B cell (primary cell): ENCODE results near the gene ALG1L2. TPM values are rescaled to one million over a fixed set of nuclear protein-coding genes. Genes with fewer than 3 reads are reported as not detected.
"Not testable (repeated sequence)": the region's sequence is repeated elsewhere in the genome, so short reads cannot be mapped to it uniquely, and the experiment has no call there.

Source experiments
- ATAC-seq: fragments of 200-7000 bp; cut with Tn5 transposase; one replicate; pipeline ENCODE4 v1.10.0; 2021; ENCODE audit warnings: low read depth, mild to moderate bottlenecking, moderate number of reproducible peaks, moderate library complexity
- CTCF ChIA-PET: fragments of 350-600 bp; sonication (Branson Sonifier 250); formaldehyde crosslinking; loops from one replicate; lab custom pipeline; 2021; ENCODE audit warnings: antibody characterized with exemption, inconsistent platforms; lab: Charles Lee
- POLR2A ChIA-PET: fragments of 350-600 bp; sonication (Branson Sonifier 250); formaldehyde crosslinking; loops from one replicate; lab custom pipeline; 2021; ENCODE audit warnings: antibody characterized with exemption; lab: Charles Lee
- DNase-seq: peaks from one replicate; pipeline ENCODE4 v3.0.0; 2013
- H2AFZ ChIP-seq: 2 replicates; pipeline ENCODE4 v1.6.1; 2012; ENCODE audit warnings: mild to moderate bottlenecking, low read depth, low read length; ENCODE audit not compliant: insufficient read depth, poor library complexity, severe bottlenecking
- H3K27ac ChIP-seq, 2 donors: 1 replicate in 1 of 2; 2 replicates in 1 of 2; pipeline ENCODE4 v1.5.1; 2012 to 2013; ENCODE audit warnings: low read length in 2 of 2, mild to moderate bottlenecking in 2 of 2, moderate library complexity in 1 of 2
- H3K27me3 ChIP-seq, 4 experiments: fragments of 200-600 bp in 1 of 4; sonication (generic) in 1 of 4; replicated peaks in 1 of 4; 1 replicate in 2 of 4; 2 replicates in 2 of 4; pipeline versions ENCODE4 v1.6.1 to v1.7.0; 2013 to 2016; ENCODE audit warnings: low read length in 3 of 4, mild to moderate bottlenecking in 2 of 4, mixed read lengths in 1 of 4, moderate library complexity in 1 of 4; ENCODE audit not compliant: insufficient read depth in 4 of 4, control insufficient read depth in 3 of 4; ENCODE audit errors: control extremely low read depth in 1 of 4
- H3K36me3 ChIP-seq, 2 experiments: replicated peaks in 1 of 2; 1 replicate in 1 of 2; 2 replicates in 1 of 2; pipeline versions ENCODE4 v1.6.1 to v1.7.1; 2013; ENCODE audit warnings: low read length in 1 of 2; ENCODE audit not compliant: insufficient read depth in 2 of 2, control insufficient read depth in 1 of 2; ENCODE audit errors: control extremely low read depth in 1 of 2, extremely low read depth in 1 of 2
- H3K4me1 ChIP-seq, 2 donors: fragments of 200-600 bp in 1 of 2; sonication (generic) in 1 of 2; 1 replicate in 1 of 2; 2 replicates in 1 of 2; pipeline versions ENCODE4 v1.5.1 to v1.6.1; 2013 to 2017; ENCODE audit warnings: low read length in 2 of 2; ENCODE audit not compliant: control insufficient read depth in 2 of 2, insufficient read depth in 2 of 2
- H3K4me2 ChIP-seq: replicated peaks from 2 replicates; pipeline ENCODE3; 2012; ENCODE audit warnings: mild to moderate bottlenecking, low read depth, low read length; ENCODE audit not compliant: poor library complexity, severe bottlenecking
- H3K4me3 ChIP-seq, 5 experiments: fragments of 200-600 bp in 1 of 5; sonication (generic) in 1 of 5; 1 replicate in 3 of 5; 2 replicates in 2 of 5; pipeline versions ENCODE4 v1.5.1 to v1.7.0; 2011 to 2016; ENCODE audit warnings: low read length in 4 of 5, mild to moderate bottlenecking in 4 of 5, low read depth in 2 of 5, control low read depth in 1 of 5, moderate library complexity in 1 of 5; ENCODE audit not compliant: insufficient read depth in 1 of 5; ENCODE audit errors: control extremely low read depth in 1 of 5, extremely low read depth in 1 of 5
- H3K79me2 ChIP-seq: fragments of 200-600 bp; sonication (generic); one replicate; pipeline ENCODE4 v1.6.0; 2016; ENCODE audit warnings: low read length; ENCODE audit not compliant: control insufficient read depth, insufficient read depth
- H3K9ac ChIP-seq: fragments of 200-600 bp; sonication (generic); 2 replicates; pipeline ENCODE4 v1.6.1; 2017; ENCODE audit warnings: mild to moderate bottlenecking, low read length, moderate library complexity
- H3K9me3 ChIP-seq, 3 donors: one replicate each; pipeline versions ENCODE4 v1.6.1 to v1.7.1; 2013; ENCODE audit warnings: low read length in 2 of 3; ENCODE audit not compliant: control insufficient read depth in 2 of 3, insufficient read depth in 1 of 3; ENCODE audit errors: control extremely low read depth in 1 of 3
- H4K20me1 ChIP-seq: 2 replicates; pipeline ENCODE4 v1.6.0; 2012; ENCODE audit warnings: mild to moderate bottlenecking, low read length; ENCODE audit not compliant: insufficient read depth, control insufficient read depth, poor library complexity, severe bottlenecking
- H3K27ac Mint-ChIP-seq: one replicate; pipeline ENCODE4 v1.8.0; 2021; ENCODE audit warnings: mixed read lengths
- H3K27me3 Mint-ChIP-seq: one replicate; pipeline ENCODE4 v1.8.0; 2021; ENCODE audit warnings: mixed read lengths
- H3K4me1 Mint-ChIP-seq: one replicate; pipeline ENCODE4 v1.8.0; 2021; ENCODE audit warnings: mixed read lengths
- H3K4me3 Mint-ChIP-seq: one replicate; pipeline ENCODE4 v1.8.0; 2021; ENCODE audit warnings: mixed read lengths
- H3K9me3 Mint-ChIP-seq: one replicate; pipeline ENCODE4 v1.8.0; 2022; ENCODE audit warnings: mixed read lengths; ENCODE audit not compliant: insufficient read depth
- EZH2 ChIP-seq: IDR thresholded peaks from 2 replicates; pipeline ENCODE4 v1.6.1; 2012; ENCODE audit warnings: borderline replicate concordance, low read depth, mild to moderate bottlenecking, moderate library complexity, low read length; ENCODE audit not compliant: insufficient read depth, poor library complexity, severe bottlenecking
- WGBS: methylation state at CpG from one replicate; pipeline ENCODE4 v1.1.5; 2013; ENCODE audit warnings: missing lambda C conversion rate; ENCODE audit not compliant: insufficient coverage; 5-methylcytosine and 5-hydroxymethylcytosine counted together
- intact Hi-C: fragments of 100-400 bp; cut with micrococcal nuclease; formaldehyde crosslinking; loops from one replicate; pipeline ENCODE4 v1.10.0; 2022
- polyA plus RNA-seq: library from polyadenylated mRNA; depleted of rRNA; stranded (reverse); fragments of >200 nt; gene quantifications from 2 replicates; pipeline ENCODE4 v1.2.3, GENCODE V29; 2012
- total RNA-seq, 2 donors: library from RNA; stranded (reverse); fragments of 120-200 nt in 1 of 2; gene quantifications; 1 replicate in 1 of 2; 2 replicates in 1 of 2; pipeline versions ENCODE4 v1.2.3 to v1.2.4, GENCODE V29; 2013 to 2022
- TF ChIP-seq, protein P1 (sequence below): fragments of 200-600 bp; IDR thresholded peaks from one replicate; pipeline ENCODE4 v1.8.0; 2022; ENCODE audit warnings: antibody characterized with exemption, mild to moderate bottlenecking

Gene ALG1L2
- total and polyA plus RNA-seq, 2 donors (not counting 1 experiment from before 2014, with no cell fraction given): 8.8 TPM; not detected in 1

DNA sequence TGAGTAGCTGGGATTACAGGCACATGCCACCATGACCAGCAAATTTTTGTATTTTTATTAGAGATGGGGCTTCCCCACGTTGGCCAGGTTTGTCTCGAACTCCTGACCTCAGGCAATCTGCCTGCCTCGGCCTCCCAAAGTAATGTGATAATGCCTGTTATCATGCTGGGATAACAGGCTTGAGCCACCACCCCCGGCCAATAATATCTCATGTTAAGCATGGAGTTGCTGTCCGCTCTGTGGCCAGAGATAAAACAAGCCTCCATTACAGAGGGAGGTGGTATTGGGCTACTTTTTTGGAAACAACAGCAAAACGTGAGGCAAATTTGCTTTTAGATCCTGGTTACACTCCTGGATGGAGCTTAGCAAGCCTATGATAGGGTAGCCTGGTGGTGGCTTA is 32.9 kb upstream of the ALG1L2 start:
- H3K9me3 Mint-ChIP-seq: peaks cover 3% of the 10 kb centered on the region
- Histone ChIP-seq H3K4me3 (no peak overlapping the region), H3K27me3 (no peaks in the 10 kb centered on the region), H3K79me2 (no peaks in the 10 kb centered on the region), H3K9ac (no peak overlapping the region), H4K20me1 (no peaks in the 10 kb centered on the region), H3K4me2 (no peak overlapping the region), H3K27ac (no peak overlapping the region), H3K36me3 (no peaks in the 10 kb centered on the region), H3K4me1 (peaks cover 0 to 6% of the 10 kb centered on the region in 2 donors), H3K9me3 (peaks cover 0 to 3% (median 0%) of the 10 kb centered on the region in 3 donors), H2AFZ (no peak overlapping the region)
- TF ChIP-seq, protein P1, sequence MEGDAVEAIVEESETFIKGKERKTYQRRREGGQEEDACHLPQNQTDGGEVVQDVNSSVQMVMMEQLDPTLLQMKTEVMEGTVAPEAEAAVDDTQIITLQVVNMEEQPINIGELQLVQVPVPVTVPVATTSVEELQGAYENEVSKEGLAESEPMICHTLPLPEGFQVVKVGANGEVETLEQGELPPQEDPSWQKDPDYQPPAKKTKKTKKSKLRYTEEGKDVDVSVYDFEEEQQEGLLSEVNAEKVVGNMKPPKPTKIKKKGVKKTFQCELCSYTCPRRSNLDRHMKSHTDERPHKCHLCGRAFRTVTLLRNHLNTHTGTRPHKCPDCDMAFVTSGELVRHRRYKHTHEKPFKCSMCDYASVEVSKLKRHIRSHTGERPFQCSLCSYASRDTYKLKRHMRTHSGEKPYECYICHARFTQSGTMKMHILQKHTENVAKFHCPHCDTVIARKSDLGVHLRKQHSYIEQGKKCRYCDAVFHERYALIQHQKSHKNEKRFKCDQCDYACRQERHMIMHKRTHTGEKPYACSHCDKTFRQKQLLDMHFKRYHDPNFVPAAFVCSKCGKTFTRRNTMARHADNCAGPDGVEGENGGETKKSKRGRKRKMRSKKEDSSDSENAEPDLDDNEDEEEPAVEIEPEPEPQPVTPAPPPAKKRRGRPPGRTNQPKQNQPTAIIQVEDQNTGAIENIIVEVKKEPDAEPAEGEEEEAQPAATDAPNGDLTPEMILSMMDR: no peak
- no peak for TF ChIP-seq EZH2
- intact Hi-C loops: no loop called here
- no peak for ATAC-seq
- no peak overlapping the region for H3K4me3 Mint-ChIP-seq
- 92% methylated on average over 3 of the region's 6 CpGs for whole genome bisulfite sequencing
- ChIA-PET POLR2A (no interaction called here), CTCF (no interaction called here)
- no peak overlapping the region for H3K27ac Mint-ChIP-seq
- H3K4me1 Mint-ChIP-seq: peaks cover 6% of the 10 kb centered on the region
- no peak for DNase-seq
- H3K27me3 Mint-ChIP-seq: no peaks in the 10 kb centered on the region

DNA sequence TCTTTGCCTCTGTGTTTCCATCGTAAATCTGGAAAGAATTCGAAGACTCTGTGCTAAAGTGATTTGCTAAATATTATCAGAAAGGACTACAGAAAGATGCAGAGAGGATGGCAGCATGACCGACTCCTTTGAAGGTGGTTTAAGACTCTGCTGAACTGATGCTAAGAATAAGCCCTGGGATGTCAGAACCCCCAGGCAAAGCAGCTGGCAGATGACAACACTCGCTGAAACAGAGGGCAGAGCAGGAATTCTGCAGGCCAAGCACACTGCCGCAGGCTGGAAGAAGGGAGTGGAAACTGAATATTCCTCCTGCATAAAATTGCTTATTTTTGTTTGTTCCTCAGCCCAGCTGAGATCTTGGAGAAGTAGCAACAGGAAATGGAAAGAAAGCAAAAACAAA is 29.3 kb upstream of the ALG1L2 start:
- H3K4me2 ChIP-seq, H3K4me3 Mint-ChIP-seq, ATAC-seq, H3K4me3 ChIP-seq, H3K9me3 ChIP-seq, H3K27me3 Mint-ChIP-seq, H3K4me1 ChIP-seq, H3K9me3 Mint-ChIP-seq, H3K4me1 Mint-ChIP-seq, POLR2A ChIA-PET, DNase-seq, H3K9ac ChIP-seq, H2AFZ ChIP-seq, intact Hi-C loops, H3K27ac Mint-ChIP-seq, H3K27me3 ChIP-seq, H3K79me2 ChIP-seq, H3K36me3 ChIP-seq, CTCF ChIA-PET, H3K27ac ChIP-seq, H4K20me1 ChIP-seq: not testable (repeated sequence)
- 70% methylated on average over 2 of the region's 5 CpGs for WGBS

DNA sequence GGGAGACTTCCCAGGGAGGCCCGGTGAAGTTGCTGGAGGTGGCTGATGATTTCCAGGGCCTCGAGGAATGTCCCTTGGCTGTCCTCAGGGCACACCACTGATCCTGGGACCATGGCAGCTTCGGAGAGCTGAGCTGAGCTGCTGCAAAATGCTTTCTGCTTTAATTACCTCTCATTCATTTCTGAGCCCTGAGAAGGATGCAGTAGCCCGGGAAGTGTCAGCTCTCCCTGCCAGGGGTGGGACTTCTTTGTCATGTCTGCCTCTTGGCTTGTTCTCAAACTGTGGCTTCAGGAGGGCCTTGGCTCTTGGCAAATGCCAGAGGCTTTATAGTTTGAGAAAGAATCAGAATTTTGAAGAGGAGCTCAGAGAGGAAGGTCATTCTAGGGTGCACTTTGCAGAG is 28.7 kb upstream of the ALG1L2 start:
- WGBS: 80% methylated on average over 1 of the region's 4 CpGs
- intact Hi-C loops, H3K27me3 ChIP-seq, H3K79me2 ChIP-seq, H3K4me1 Mint-ChIP-seq, H3K9ac ChIP-seq, ATAC-seq, H3K4me3 ChIP-seq, H3K27ac ChIP-seq, H3K4me2 ChIP-seq, CTCF ChIA-PET, POLR2A ChIA-PET, H2AFZ ChIP-seq, DNase-seq, H3K4me3 Mint-ChIP-seq, H3K27ac Mint-ChIP-seq, H3K4me1 ChIP-seq, H3K9me3 Mint-ChIP-seq, H3K9me3 ChIP-seq, H3K36me3 ChIP-seq, H3K27me3 Mint-ChIP-seq, H4K20me1 ChIP-seq: not testable (repeated sequence)
